ENCODE results near the gene PSMC3IP.

DNA sequence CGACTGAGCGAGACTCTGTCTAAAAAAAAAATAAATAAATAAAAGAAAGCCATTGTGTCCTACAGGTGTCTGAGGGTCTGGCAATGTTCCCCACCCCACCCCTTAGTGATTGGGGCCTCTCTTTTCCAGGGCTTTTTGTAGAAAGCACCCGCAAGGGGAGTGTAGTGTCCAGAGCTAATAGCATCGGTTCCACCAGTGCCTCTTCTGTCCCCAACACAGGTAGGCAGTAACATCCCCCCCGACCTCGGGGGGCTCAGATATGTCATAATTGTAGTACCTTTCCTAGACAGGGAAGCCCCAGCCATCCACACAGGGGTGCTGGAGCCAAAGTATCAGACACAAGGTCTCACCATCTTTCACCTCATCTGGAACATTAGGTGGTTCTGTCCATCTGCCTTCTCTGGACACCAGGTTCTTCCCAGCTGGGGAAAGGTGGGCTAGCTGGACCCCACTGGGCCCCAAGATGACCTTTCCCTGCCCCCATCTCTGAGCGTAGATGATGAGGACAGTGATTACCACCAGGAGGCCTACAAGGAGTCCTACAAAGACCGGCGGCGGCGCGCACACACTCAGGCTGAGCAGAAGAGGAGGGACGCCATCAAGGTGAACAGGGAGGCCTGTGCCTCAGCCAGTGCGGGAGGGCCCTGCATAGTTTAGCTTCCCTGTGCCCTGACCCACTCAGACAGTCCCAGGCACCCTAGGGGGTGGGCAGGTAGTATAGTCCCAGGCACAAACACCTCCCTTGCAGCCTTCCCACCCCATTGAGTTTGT is 9.0 kb downstream of the PSMC3IP start:
- TF ChIP-seq POLR2A (IDR thresholded peaks at IDR 0.05; ENCODE audit: low read length) (no peak), GATA1 (IDR thresholded peaks at IDR 0.05; ENCODE audit: low read depth, low read length) (no peak)

All from erythroblast (primary cell).